Transverse colon (tissue), 4 donors: ENCODE results near the gene TTYH1.

Experiments used
- CTCF ChIP-seq, 5 experiments: fragments of 200-600 bp in 3 of 5; fragments of 450-650 bp in 2 of 5; sonication (generic) in 3 of 5; IDR thresholded peaks; 1 replicate in 2 of 5; 2 replicates in 3 of 5; pipeline ENCODE4 v1.5.1; 2016 to 2017; ENCODE audit warnings: antibody characterized with exemption in 5 of 5, inconsistent platforms in 3 of 5, mild to moderate bottlenecking in 2 of 5, moderate library complexity in 1 of 5
- EP300 ChIP-seq: sonication (generic); formaldehyde crosslinking; IDR thresholded peaks from one replicate; pipeline ENCODE4 v1.6.1; 2017; ENCODE audit warnings: antibody characterized with exemption, low read depth
- POLR2A ChIP-seq: fragments of 450-650 bp; IDR thresholded peaks from one replicate; pipeline ENCODE4 v1.6.1; 2016; ENCODE audit warnings: antibody characterized with exemption, mild to moderate bottlenecking, moderate library complexity
- POLR2AphosphoS5 ChIP-seq, 3 donors: sonication (generic); formaldehyde crosslinking; IDR thresholded peaks; one replicate each; pipeline ENCODE4 v1.6.1; 2016; ENCODE audit warnings: antibody characterized with exemption in 3 of 3

DNA sequence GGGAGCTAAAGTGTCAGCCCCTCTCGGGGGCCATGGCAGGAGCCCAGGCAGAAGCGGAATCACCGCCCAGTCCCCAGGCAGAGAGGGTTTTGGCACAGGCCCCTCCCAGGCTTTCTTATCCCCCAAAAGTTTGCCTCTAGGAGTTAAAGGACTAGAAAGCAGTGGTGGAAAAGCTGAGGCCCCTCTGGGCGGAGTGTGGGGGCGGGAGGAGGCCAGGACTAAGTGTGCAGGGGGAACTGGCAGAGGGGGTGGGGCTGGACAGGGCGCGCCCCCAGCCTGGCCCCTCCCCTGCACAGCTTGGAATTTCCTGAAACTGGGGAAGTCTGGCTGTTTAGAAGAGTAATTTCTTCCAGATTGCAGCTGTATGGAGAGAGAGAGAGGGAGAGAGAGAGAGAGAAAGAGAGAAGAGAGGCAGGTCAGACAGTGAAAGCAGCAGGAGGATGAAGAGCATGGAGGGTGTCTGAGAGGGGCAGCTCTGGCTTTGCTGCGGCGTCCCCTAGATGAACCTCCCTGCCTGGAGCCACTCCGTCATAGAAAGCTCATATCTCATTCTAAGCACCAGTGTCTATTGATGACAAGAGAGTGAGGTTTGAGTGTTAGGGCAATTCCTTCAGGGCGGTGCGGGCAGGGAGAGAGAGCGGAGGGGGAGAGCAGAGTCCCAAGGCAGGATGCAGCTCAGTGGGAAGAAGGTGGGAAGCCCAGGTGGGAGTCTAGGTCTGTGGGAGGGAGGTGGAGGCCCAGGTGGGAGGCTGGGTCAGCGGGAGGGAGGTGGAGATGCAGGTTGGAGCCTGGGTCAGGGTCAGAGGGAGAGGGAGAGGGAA lies 58.0 kb downstream of the TTYH1 start, which contains the start of gene CDC42EP5:
- no peak for TF ChIP-seq EP300
- no peak for TF ChIP-seq CTCF (IDR thresholded peaks at IDR 0.05)
- peak; percentile 79 to 91 (median 79) for TF ChIP-seq POLR2AphosphoS5 (IDR thresholded peaks at IDR 0.05)
- TF ChIP-seq POLR2A = peak; percentile 93
